Airway epithelial cell (primary cell): ENCODE measurements around the gene C16orf96. TPM values are rescaled to one million over a fixed set of nuclear protein-coding genes. Genes with fewer than 3 reads are reported as not detected.

Experiments
- total RNA-seq: library from RNA; depleted of rRNA; stranded (reverse); fragments of >200 nt; gene quantifications from 2 replicates; pipeline ENCODE4 v1.2.3, GENCODE V29; 2015

C16orf96 gene
- total RNA-seq = not detected in 2 replicates

DNA sequence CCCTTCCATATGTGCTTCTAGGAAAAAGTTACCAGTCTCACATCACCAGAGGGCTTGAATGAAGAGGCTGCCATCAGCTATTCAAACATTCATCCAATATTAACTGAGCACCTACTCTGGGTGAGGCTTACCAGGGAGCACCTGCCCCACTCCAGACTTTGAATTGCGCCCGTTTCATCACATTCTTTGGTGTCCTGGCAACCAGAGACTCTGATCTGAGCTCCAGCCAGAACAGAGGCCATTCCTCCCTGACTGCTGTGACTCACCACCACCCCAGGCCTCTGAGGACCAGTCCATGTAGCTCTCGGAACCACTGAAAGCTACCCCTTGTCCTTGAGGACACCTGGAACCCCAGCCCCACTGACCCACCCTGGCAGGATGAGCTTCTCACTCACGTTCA is at the start of gene C16orf96:
Gene C16orf96, plus strand, starts transcription at position 229 of the 400 bp plus-strand sequence. Its CDS starts 150 bp downstream, at position 379.

DNA sequence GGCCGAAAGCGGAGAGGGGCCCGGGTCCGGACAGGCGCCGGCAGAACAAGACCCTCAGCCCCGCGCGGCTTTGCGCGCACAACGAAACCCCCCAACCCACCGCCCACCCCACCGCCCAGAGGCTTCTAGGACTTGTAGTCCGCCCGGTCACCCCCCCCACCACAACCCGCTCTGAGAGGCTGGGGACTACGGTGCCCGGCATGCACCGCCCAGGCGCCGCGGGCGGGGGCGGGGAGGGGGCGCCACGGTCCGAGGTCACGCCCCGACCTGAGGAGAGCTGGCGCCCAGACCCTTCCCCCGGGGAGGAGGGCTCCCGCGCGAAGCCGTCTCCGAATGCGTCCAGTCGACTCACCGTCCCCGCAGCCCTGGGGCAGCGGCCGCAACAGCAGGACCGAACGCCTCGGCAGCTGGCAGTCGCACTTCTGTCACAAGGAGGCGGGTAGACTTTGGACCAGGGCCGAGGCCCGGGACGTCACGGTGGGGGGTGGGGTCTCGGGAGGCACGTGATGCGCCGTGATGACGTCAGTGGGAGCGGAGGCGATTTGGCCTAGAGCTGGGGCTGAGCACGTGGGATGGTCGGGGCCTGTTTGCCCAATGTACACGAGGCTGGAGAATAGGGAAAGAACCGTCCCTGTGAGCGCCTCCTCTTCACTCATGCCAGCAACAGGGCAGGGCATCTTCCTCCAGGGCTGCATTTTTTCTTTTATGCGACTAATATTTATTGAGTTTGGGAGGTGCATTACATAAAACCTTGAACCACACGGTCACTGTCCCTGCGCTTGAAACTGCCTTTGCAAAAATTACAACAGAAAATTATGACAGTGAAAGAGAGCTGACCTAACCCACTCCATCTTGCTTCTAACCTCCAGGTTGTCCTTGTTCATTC is 17.5 kb upstream of the C16orf96 start, which contains the start of gene CDIP1:
Gene CDIP1, minus strand, starts transcription at position 424 of the 886 bp plus-strand sequence. CDS start 24,643 bp downstream, outside the sequence.

DNA sequence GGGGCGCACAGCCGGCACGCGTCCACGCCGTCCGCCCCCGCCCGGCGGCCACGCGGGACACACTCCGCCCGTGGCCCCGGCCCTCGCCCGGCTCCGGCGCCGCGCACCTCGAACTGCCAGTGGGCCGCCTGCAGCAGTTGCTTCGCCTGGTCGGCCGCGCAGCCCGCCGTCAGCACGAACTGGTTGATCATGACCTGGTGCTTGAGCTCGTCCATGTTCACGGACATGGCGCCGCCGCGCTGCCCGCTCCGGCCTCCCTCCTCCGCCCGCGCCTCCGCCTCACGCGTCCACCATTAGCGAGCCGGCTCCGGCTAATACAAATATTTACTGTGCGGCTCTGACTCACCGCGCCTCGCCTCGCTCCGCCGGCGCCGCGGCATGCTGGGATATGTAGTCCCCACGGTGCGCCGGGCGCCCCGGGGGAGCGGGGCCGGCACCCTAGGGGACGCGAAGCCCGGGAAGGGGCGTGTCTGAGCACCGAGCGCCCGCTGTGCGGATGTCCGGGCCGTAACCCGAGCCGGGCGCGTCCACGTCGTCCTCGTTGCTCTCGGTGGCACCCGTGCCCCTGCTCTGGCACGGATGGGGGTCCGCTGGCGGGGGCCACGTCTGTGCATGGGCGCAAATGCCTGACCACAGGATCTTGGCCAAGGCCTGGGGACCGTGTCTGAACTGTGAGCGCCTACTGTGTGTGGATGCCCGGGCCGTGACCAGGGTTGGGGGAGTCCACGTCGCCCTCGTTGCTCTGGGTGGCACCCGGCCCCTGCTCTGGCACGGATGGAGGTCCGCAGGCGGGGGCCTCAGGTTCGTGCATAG is 58.6 kb downstream of the C16orf96 start, which contains the start of gene UBALD1:
Gene UBALD1, minus strand, starts transcription at position 318 of the 813 bp plus-strand sequence. Its CDS starts 91 bp downstream, at position 227.

DNA sequence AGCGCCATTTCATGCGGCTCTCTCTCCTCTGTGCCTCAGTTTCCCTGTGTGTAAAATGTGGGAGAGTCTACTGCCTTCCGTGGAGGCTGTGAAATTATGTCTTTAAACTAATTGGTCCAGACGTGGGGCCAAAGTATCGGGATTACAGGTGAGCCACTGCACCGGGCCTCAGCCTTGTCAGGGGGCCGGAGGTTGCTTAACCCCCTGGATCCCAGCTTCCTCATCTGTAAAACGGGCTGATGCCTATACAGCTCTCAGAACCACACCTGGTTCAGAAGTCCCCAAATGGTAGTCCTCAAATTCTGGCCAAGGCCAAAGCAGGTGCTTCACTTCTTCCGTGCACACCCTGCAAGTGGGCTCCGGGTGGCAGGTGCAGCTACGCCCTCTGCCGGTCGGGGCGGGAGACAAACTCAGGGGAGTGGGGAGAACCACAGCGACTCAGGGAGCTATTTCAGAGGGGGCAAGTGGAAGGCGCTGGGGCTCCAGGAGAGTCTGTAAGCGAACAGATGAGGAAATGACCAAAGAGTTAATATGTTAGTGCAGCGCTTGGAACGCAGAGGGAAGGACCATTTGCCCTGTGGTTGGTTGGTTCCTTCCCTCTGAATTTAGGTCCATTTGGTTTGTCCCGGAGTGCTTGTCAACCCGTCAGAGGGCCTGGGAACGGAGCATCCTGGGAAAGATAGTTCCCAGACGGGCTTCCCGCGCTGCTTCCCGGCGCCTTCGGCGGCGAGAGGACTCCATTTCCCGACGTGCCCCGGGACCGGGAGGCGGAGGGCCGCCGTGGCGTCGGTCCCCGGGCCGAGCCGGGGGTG is 68.1 kb downstream of the C16orf96 start, which contains the start of gene MGRN1:
Gene MGRN1, plus strand, starts transcription at position 812 of the 812 bp plus-strand sequence. CDS start 135 bp downstream, outside the sequence.

Other genes with a start within 250 kb of the C16orf96 start
- gene GLIS2, start 240.3 kb upstream of the C16orf96 start, total RNA-seq = 2.1 and 3.2 TPM in 2 replicates
- 50.7 and 59.3 TPM in 2 replicates for gene PAM16, start 205.0 kb upstream of the C16orf96 start, total RNA-seq
- gene VASN, start 184.5 kb upstream of the C16orf96 start, total RNA-seq = 15.0 and 18.3 TPM in 2 replicates
- 12.4 and 19.3 TPM in 2 replicates for gene CORO7, start 139.7 kb upstream of the C16orf96 start, total RNA-seq
- 37.9 and 50.9 TPM in 2 replicates for gene DNAJA3, start 130.5 kb upstream of the C16orf96 start, total RNA-seq
- gene NMRAL1, start 81.7 kb upstream of the C16orf96 start, total RNA-seq = 92.7 and 124 TPM in 2 replicates
- 124 and 131 TPM in 2 replicates for gene HMOX2, start 79.9 kb upstream of the C16orf96 start, total RNA-seq
- gene CDIP1, start 17.6 kb upstream of the C16orf96 start, total RNA-seq = 28.5 and 30.5 TPM in 2 replicates
- gene UBALD1, start 58.5 kb downstream of the C16orf96 start, total RNA-seq = 8.1 and 13.3 TPM in 2 replicates
- 17.9 and 23.7 TPM in 2 replicates for gene MGRN1, start 68.5 kb downstream of the C16orf96 start, total RNA-seq
- 43.3 and 63.4 TPM in 2 replicates for gene NUDT16L1, start 137.2 kb downstream of the C16orf96 start, total RNA-seq
- gene ANKS3, start 177.9 kb downstream of the C16orf96 start, total RNA-seq = 10.2 and 12.6 TPM in 2 replicates
- gene DNAAF8, start 178.2 kb downstream of the C16orf96 start, total RNA-seq = not detected in 2 replicates
- 7.1 and 7.7 TPM in 2 replicates for gene ZNF500, start 210.8 kb downstream of the C16orf96 start, total RNA-seq
- not detected in 2 replicates for gene SEPTIN12, start 232.0 kb downstream of the C16orf96 start, total RNA-seq
- 1.0 and 5.2 TPM in 2 replicates for gene SMIM22, start 239.0 kb downstream of the C16orf96 start, total RNA-seq
- gene ROGDI, start 246.3 kb downstream of the C16orf96 start, total RNA-seq = 21.7 and 29.4 TPM in 2 replicates